GM12892 (cell line): Measurements from ENCODE around the gene SDF4.

ENCODE experiments used
- POLR2A ChIP-seq: IDR thresholded peaks from 2 replicates; pipeline ENCODE4 v1.6.1; 2011; ENCODE audit warnings: low read depth, low read length, control low read depth
- POLR2AphosphoS5 ChIP-seq: IDR thresholded peaks from 2 replicates; pipeline ENCODE4 v1.6.1; 2011; ENCODE audit warnings: low read depth, low read length, control low read depth

- TF ChIP-seq POLR2A (no peak), POLR2AphosphoS5 (no peak)
Observed at GRCh38 chr1:1240348-1240732, 8.5 kb upstream of the SDF4 start.
